GM19395 (cell line): ENCODE measurements around the gene BBS9.
"Not testable (repeated sequence)": the region's sequence is repeated elsewhere in the genome, so short reads cannot be mapped to it uniquely, and the experiment has no call there.

ENCODE experiments used
- ATAC-seq: cut with Tn5 transposase; IDR thresholded peaks from one replicate; pipeline ENCODE4 v1.9.1; 2021; ENCODE audit warnings: mild to moderate bottlenecking, moderate library complexity; ENCODE audit not compliant: unreplicated experiment

The BBS9 gene

GRCh38 chr7:33271839-33272371, 142.5 kb downstream of the BBS9 start:
- ATAC-seq = not testable (repeated sequence)

GRCh38 chr7:33273356-33273755, 144.0 kb downstream of the BBS9 start:
- no peak for ATAC-seq

DNA sequence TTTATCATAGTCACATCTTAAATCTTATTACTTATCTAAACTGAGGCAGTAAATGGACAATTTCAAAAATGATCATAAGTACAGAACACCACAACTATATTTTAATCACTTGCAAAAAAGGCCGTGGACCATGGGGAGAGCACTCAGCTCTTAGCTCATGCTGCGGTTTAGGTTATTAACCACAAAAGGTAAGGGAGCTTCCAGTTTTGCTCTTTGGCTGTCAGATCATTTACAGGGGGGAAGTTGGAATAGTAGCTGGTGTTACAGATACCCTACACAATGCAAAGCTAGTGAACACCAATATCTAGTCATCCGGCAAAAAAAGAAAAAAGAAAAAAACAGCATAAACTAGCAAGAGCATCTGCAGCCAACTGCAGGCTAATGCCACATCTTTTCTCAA, 147.0 kb downstream of the BBS9 start:
- ATAC-seq = no peak

- ATAC-seq = no peak
These were observed 147.4 kb downstream of the BBS9 start for GRCh38 chr7:33276729-33277128.

GRCh38 chr7:33278095-33278494, 148.7 kb downstream of the BBS9 start:
- ATAC-seq = no peak

- ATAC-seq = no peak
These were observed 157.1 kb downstream of the BBS9 start for GRCh38 chr7:33286501-33286900.

DNA sequence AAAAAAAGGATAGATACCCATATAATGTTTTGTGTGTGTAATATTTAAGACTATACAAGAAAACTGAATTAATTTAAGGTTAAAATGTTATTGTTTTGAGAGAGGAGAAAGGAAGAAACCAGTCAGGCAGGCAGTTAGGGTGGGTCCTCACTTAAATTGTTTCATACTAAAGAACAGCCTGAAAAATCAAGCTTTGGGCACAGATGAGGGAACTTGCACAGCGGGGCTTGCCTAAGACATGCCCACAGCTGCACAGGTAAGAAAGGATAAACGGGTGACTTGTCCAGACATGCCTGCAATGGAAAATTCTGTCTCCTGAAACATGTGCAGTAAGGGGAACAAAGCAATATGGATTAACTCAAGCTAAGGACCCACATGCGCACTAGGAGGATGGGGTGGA, 158.4 kb downstream of the BBS9 start:
- no peak for ATAC-seq

DNA sequence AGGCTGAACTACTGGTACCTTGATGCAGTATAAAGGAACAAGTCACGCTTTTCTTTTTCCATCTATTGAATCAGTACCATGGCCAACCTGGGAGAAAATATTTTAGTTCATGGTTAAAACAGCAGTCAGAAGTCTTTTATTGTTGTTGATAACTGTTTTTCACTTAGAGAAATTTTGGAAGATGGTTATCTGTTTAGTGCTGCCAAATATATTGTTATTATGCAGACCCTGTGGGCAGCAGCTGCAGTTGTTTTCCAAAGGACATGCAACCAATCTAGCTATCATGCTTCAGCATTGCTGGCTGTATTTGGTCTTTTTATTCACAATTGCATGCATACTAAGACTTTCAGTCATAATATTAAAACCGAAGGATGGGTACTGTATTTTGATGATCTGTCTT, 169.5 kb downstream of the BBS9 start:
- ATAC-seq = no peak

GRCh38 chr7:33299425-33299824, 170.1 kb downstream of the BBS9 start:
- no peak for ATAC-seq

DNA sequence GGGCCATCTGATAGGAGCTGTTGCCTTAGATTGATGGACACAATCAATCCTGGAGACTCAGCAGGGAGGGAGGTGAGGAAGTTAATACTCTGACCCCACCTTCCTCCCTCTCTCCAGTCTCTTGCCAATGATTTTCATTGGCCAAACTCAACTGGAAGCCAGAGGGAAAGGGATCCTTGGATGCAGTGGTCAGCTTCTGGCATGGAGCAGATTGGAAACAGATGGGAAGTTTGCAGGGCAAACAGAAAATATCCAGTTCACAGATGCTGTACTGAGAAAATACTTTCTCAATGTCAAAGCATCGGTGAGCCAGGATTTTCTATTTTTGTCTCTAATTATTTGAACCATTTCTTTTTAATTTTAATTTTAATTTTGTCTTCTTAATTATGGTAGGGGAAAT, 170.8 kb downstream of the BBS9 start:
- ATAC-seq = no peak

GRCh38 chr7:33300742-33301141, 171.4 kb downstream of the BBS9 start:
- ATAC-seq = no peak

- ATAC-seq = not testable (repeated sequence)
These were observed 174.7 kb downstream of the BBS9 start for GRCh38 chr7:33303978-33304557.

GRCh38 chr7:33307205-33307604, 177.8 kb downstream of the BBS9 start:
- ATAC-seq = no peak

DNA sequence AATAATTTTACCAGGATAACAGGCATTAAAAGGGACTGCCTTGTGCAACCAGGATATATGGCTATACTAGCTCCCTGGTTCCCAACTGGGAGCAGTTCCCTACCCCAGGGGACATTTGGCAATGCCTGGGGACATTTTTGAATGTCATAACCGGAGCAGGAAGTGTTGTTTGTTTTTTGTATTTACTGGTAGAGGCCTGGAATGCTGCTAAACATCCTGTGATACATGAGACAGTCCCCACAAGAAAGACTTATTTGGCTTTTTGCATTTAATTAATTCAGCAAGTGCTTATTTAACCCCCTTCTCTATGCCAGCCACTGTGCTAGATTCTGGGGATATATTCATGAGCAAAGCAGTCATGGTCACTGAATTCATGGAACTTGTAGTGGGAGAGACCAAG, 181.2 kb downstream of the BBS9 start:
- ATAC-seq = no peak

DNA sequence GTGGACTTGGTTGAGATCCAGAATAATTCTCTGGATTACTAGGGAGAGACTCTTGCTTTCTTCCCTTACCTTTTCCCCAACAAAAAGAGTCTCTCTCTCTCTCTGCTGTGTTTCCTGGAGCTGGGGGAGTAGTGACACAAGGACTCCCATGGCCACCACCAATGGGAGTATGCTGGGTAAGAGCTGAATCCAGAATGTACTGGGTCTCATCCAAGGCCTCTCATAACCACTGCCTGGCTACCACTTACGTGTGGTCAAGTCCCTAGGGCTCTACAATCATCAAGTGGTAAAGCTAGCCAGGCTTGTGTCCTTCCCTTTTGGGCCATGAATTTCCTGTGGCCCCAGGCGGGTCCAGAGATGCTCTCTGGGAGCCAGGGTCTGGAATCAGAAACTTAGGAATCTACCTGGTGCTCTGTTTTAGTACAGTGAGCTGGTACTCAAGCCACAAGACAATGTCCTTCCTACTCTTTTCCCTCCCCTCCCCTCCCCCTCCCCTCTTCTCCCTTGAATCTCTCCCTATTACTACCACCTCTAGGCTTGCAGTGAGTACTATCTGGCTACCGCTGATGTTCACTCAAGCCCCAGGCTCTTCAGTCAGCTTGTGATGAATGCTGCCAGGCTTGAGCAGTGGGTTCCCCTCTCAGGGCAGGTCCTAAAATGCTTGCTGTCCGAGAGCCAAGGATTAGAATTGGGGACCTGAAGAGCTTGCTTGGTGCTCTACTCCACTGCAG, 196.6 kb downstream of the BBS9 start:
- no peak for ATAC-seq

GRCh38 chr7:33326485-33326848, 197.1 kb downstream of the BBS9 start:
- ATAC-seq = no peak

GRCh38 chr7:33327427-33327826, 198.1 kb downstream of the BBS9 start:
- ATAC-seq = no peak

- ATAC-seq = no peak
These were observed 205.0 kb downstream of the BBS9 start for GRCh38 chr7:33334349-33334748.

DNA sequence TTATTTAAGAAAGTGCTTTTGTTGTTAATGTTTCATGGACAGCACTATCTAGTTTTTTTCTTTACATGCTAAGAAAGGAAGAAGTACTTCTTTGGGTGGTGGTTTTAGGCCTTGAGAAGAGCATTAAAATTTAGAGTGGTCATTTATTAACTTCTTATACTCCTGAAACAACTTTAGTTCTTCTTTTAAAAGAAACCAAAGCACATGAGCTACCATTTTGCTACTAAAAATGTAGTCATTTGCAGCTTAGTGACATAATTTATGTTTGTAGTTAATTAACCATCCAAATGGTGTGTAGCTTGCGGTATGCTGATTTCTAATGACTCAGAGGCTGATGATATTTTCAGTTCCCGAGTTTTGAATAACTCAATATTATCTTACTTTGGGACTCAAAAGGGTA, 207.5 kb downstream of the BBS9 start:
- ATAC-seq = no peak

GRCh38 chr7:33339074-33339790, 209.9 kb downstream of the BBS9 start:
- ATAC-seq = no peak

- ATAC-seq = no peak
These were observed 216.7 kb downstream of the BBS9 start for GRCh38 chr7:33346055-33346454.

DNA sequence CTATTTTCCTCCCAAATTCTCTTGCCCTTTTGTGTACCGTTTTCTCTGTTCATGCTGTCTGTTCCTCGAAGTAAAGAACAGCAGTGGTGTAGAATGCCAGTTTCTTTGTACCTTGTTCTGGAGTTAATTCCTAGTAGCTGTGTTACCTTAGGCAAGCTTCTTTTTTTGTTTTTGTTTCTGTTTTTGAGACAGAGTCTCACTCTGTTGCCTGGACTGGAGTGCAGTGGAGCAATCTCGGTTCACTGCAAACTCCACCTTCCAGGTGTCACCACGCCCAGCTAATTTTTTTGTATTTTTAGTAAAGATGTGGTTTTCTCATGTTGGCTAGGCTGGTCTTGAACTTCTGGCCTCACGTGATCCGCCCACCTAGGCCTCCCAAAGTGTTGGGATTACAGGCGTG, 221.2 kb downstream of the BBS9 start:
- ATAC-seq = no peak
